Osteocyte (in vitro differentiated cells): ENCODE measurements around the gene ZFP3. TPM values are rescaled to one million over a fixed set of nuclear protein-coding genes. Genes with fewer than 3 reads are reported as not detected.
A peak's percentile ranks its signal among the peaks of the same experiment; 100 is the strongest.
"Not testable (repeated sequence)": the region's sequence is repeated elsewhere in the genome, so short reads cannot be mapped to it uniquely, and the experiment has no call there.

Experiments used
- DNase-seq: peaks from one replicate; pipeline ENCODE4 v3.0.0; 2021; ENCODE audit warnings: mixed read lengths; ENCODE audit not compliant: unreplicated experiment; ENCODE audit errors: extremely low spot score
- H3K27ac Mint-ChIP-seq: one replicate; pipeline ENCODE4 v1.8.0; 2021; ENCODE audit warnings: mild to moderate bottlenecking, mixed read lengths; ENCODE audit not compliant: unreplicated experiment
- H3K27me3 Mint-ChIP-seq: one replicate; pipeline ENCODE4 v1.8.0; 2021; ENCODE audit warnings: mixed read lengths; ENCODE audit not compliant: unreplicated experiment
- H3K36me3 Mint-ChIP-seq: one replicate; pipeline ENCODE4 v1.8.0; 2021; ENCODE audit warnings: mixed read lengths; ENCODE audit not compliant: unreplicated experiment
- H3K4me1 Mint-ChIP-seq: one replicate; pipeline ENCODE4 v1.8.0; 2021; ENCODE audit warnings: mixed read lengths; ENCODE audit not compliant: unreplicated experiment
- H3K4me3 Mint-ChIP-seq: one replicate; pipeline ENCODE4 v1.8.0; 2021; ENCODE audit warnings: mild to moderate bottlenecking, moderate library complexity, mixed read lengths; ENCODE audit not compliant: unreplicated experiment
- H3K9me3 Mint-ChIP-seq: one replicate; pipeline ENCODE4 v1.8.0; 2021; ENCODE audit warnings: mixed read lengths; ENCODE audit not compliant: unreplicated experiment
- total RNA-seq: library from RNA; stranded (reverse); gene quantifications from 2 replicates; pipeline ENCODE4 v1.2.1, GENCODE V29; 2021
- TF ChIP-seq, protein P1 (sequence below): fragments of 200-600 bp; sonication (generic); IDR thresholded peaks from 2 replicates; pipeline ENCODE4 v1.5.0; 2021; ENCODE audit warnings: antibody characterized with exemption, mild to moderate bottlenecking, moderate library complexity

Gene ZFP3
- total RNA-seq, 1 donor from 2014 or later: 0.78 TPM

DNA sequence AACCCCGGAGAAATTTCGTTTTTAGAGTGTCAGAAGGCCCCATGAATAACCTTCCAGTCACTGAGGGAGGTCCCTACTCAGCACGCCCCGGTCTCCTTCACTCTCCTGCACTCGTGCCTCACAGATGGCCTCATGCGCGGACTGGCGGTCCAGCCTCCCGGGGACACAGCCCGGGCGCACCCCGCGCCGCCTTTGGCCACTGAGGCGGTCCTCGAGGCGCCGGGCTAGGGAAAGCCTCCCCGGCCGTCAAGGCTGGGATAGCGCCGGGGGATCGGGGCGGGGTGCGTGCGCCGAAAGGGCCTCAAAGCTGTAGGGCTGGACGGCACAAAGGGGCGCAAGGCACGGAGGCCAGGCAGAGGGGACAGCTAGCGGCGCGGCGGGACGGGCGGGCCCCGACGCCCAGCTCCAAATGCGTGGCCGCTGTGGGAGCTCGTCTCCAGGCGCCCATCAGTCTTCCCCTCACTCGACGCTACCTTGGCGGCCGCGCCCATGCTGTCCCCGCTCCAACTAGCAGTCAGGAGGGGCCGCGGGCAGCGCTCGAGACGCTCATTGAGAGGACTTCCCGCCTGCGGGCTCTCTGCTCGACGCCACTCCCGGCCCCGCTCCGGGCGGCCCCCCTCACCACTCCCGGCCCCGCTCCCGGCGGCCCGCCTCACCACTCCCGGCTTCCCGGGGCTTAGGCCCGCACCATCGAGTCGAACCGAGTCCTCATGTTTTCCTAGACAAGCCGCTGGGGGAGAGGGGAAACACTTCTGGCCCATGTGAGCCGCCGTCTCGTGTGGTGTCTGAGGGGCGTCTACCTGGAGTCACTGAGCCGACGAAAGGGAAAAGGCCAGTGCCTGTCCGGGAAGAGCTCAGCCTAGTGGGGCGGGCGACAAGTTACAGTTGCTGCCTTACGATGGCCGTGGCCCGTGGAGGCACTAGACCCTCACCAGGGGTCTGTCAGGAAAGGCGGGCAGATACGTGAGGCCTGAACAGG is 37.7 kb downstream of the ZFP3 start, which contains the start of gene USP6:
Gene USP6 (plus strand): TSS at position 360 of the 979 bp plus-strand sequence. CDS start 14,336 bp downstream, outside the sequence.
- TF ChIP-seq, protein P1, sequence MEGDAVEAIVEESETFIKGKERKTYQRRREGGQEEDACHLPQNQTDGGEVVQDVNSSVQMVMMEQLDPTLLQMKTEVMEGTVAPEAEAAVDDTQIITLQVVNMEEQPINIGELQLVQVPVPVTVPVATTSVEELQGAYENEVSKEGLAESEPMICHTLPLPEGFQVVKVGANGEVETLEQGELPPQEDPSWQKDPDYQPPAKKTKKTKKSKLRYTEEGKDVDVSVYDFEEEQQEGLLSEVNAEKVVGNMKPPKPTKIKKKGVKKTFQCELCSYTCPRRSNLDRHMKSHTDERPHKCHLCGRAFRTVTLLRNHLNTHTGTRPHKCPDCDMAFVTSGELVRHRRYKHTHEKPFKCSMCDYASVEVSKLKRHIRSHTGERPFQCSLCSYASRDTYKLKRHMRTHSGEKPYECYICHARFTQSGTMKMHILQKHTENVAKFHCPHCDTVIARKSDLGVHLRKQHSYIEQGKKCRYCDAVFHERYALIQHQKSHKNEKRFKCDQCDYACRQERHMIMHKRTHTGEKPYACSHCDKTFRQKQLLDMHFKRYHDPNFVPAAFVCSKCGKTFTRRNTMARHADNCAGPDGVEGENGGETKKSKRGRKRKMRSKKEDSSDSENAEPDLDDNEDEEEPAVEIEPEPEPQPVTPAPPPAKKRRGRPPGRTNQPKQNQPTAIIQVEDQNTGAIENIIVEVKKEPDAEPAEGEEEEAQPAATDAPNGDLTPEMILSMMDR: no peak
- no peak within 1 kb of the TSS for H3K4me3 Mint-ChIP-seq
- H3K36me3 Mint-ChIP-seq: peaks cover 5% of the 10 kb centered on the region
- no peaks in the 10 kb centered on the region for H3K9me3 Mint-ChIP-seq
- H3K27me3 Mint-ChIP-seq: peaks cover 2% of the 10 kb centered on the region
- no peak for DNase-seq
- H3K27ac Mint-ChIP-seq: no peak within 1 kb of the TSS
- peaks cover 11% of the 10 kb centered on the region for H3K4me1 Mint-ChIP-seq

- H3K27me3 Mint-ChIP-seq: peaks cover 2% of the 10 kb centered on the region
- peaks cover 2% of the 10 kb centered on the region for H3K4me1 Mint-ChIP-seq
- H3K27ac Mint-ChIP-seq: no peak overlapping the region
- H3K9me3 Mint-ChIP-seq: no peaks in the 10 kb centered on the region
- H3K36me3 Mint-ChIP-seq: peaks cover 5% of the 10 kb centered on the region
- TF ChIP-seq, protein P1: no peak
- no peak overlapping the region for H3K4me3 Mint-ChIP-seq
- DNase-seq: no peak
Observed at GRCh38 chr17:5118219-5118618, 40.0 kb downstream of the ZFP3 start.

GRCh38 chr17:5120036-5120435 is 41.8 kb downstream of the ZFP3 start:
- H3K36me3 Mint-ChIP-seq: no peaks in the 10 kb centered on the region
- TF ChIP-seq, protein P1: no peak
- no peak for DNase-seq
- no peaks in the 10 kb centered on the region for H3K9me3 Mint-ChIP-seq
- H3K4me1 Mint-ChIP-seq: peaks cover 2% of the 10 kb centered on the region
- no peak overlapping the region for H3K27ac Mint-ChIP-seq
- H3K27me3 Mint-ChIP-seq: peaks cover 5% of the 10 kb centered on the region
- H3K4me3 Mint-ChIP-seq: no peak overlapping the region

DNA sequence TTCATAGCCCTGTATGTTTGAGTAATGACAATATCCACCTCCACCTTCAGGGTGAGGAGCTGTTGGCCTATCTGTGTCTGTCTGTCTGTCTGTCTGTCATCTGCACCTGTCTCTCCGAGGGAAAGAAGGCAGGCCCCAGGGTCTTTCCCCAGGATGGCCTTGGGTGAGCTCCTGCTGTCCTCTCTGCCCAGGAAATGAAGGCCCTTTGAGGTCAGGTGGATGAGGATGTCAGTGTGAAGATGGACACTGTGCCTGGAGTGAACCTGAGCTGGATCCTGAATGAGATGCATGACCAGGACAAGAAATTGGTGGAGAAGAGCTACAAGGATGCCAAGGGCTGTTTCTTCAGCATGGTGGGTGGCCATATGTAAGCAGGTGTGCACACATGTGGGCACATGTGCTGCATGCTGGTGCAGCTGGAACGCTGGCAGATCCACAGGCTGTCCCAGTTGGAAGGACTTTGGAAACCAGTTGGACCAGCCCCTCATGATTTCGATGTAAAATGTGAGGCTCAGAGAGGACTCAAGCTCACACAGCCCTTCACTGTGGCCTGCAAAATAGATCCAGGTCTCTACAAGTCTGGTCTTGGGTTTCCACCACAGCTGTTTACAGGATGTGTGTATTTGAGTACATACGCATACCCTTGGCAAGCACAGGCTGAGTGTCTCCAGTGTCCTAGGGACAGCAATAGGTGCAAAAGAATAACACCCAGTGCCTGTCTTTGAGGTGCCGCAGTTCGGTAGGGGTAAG is 42.3 kb downstream of the ZFP3 start:
- not testable (repeated sequence) for H3K9me3 Mint-ChIP-seq, H3K4me1 Mint-ChIP-seq, H3K27ac Mint-ChIP-seq, H3K4me3 Mint-ChIP-seq, H3K36me3 Mint-ChIP-seq, H3K27me3 Mint-ChIP-seq
- DNase-seq: peak; percentile 67

GRCh38 chr17:5121186-5121841 is 43.0 kb downstream of the ZFP3 start:
- peak overlapping the region; percentile 16 for H3K4me3 Mint-ChIP-seq
- TF ChIP-seq, protein P1: no peak
- H3K9me3 Mint-ChIP-seq: no peaks in the 10 kb centered on the region
- H3K4me1 Mint-ChIP-seq: peaks cover 2% of the 10 kb centered on the region
- H3K27ac Mint-ChIP-seq: no peak overlapping the region
- H3K27me3 Mint-ChIP-seq: peaks cover 9% of the 10 kb centered on the region
- DNase-seq: peak; percentile 65
- no peaks in the 10 kb centered on the region for H3K36me3 Mint-ChIP-seq

GRCh38 chr17:5122056-5122455 is 43.8 kb downstream of the ZFP3 start:
- H3K27ac Mint-ChIP-seq, H3K27me3 Mint-ChIP-seq, H3K4me1 Mint-ChIP-seq, H3K9me3 Mint-ChIP-seq, H3K36me3 Mint-ChIP-seq: not testable (repeated sequence)
- peak; percentile 71 for DNase-seq
- H3K4me3 Mint-ChIP-seq: peak overlapping the region; percentile 72
